Stimulated activated CD4-positive, alpha-beta T cell treated with anti-CD3 and anti-CD28 coated beads, Interleukin-12 subunit alpha, Interleukin-12 subunit beta, amount 100 ng/mL, for 4 hours (primary cell): ENCODE data around the gene SLC25A25.
"Not testable (repeated sequence)": the region's sequence is repeated elsewhere in the genome, so short reads cannot be mapped to it uniquely, and the experiment has no call there.

Experiments used
- DNase-seq: peaks from one replicate; pipeline ENCODE4 v3.0.0-alpha.2; 2020

SLC25A25 gene

DNA sequence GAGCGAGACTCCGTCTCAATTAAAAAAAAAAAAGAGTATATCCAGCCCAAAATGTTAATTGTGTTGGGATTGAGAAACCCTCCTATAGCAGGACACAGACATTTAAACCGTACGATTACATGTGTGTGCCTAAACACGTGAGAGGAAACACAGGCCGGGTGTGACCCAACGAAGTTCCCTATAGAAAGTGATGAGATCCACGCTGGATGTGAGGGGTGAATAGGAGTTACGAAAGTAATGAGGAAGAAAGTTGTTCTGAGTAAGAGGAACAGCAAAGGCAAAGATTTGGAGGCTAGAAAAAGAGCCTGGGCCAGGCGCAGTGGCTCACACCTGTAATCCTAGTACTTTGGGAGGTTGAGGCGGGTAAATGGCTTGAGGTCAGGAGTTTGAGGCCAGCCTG lies 14.5 kb upstream of the SLC25A25 start:
- DNase-seq = no peak

DNA sequence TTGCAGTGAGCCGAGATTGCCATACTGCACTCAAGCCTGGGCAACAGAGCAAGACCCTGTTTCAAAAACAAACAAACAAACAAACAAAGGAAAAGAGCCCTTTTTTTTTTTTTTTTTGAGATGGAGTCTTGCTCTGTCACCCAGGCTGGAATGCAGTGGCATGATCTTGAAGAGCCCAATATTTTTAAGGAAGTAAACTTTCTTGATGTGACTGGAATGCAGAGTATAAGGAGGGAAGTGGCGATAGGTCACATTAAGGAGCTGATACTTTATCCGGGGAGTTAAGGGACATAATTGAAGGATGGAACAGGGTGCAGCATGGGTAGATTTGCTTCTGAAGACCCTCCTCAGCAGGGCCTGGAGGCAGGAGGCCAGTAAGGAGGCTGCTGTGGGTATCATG lies 13.9 kb upstream of the SLC25A25 start:
- no peak for DNase-seq

DNA sequence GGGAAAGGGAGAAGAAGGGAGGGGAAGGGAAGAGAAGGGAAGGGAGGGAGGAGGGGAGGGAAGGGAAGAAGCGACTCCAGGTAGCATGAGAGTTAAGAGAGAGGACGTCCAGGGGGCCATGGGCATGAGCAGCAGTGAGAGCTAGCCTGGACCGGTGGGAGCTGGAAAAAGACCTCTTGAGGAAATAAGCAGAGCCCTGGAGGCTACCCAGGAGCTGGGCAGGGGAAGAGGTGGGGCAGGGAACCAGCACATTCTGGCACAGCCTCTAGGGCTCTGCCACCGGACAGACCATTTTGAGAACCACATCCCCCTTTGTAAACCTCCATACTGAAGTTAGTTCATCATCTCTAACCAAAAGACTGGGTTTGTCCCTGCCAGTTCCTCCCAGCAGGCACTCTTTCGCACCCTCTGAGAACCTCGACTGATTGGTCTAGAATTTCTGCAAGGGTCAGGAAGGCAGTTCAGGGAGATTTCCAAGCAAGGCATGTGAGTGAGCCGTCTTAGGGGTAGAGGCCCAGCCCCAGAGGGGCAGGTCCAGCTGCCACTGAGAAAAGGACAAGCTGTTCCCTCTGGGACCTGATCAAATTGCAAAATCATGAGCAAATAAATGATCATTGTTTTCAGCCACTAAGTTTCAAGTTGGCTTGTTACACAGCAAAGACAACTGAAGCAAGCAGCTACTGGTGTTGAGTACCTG lies 12.5 kb upstream of the SLC25A25 start:
- no peak for DNase-seq

DNA sequence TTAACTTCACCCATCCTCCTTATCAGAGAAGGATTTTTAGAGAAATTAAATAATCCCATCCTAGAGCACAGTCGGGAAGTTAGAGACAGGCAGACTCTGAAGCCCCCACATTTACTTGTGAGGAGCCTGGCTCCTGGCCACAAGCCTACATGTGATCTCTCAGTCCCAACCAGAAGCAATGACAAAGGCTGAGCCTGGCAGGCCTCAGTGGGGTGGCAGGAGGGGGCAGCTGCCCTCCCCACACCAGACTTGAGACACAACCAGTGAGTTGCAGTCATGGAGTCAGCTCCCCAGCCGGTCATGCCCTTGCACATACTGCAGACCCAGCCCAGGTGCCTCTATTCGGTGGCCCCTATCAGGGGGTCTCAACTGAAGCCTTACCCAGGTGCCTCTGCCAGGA lies 11.9 kb upstream of the SLC25A25 start:
- no peak for DNase-seq

DNA sequence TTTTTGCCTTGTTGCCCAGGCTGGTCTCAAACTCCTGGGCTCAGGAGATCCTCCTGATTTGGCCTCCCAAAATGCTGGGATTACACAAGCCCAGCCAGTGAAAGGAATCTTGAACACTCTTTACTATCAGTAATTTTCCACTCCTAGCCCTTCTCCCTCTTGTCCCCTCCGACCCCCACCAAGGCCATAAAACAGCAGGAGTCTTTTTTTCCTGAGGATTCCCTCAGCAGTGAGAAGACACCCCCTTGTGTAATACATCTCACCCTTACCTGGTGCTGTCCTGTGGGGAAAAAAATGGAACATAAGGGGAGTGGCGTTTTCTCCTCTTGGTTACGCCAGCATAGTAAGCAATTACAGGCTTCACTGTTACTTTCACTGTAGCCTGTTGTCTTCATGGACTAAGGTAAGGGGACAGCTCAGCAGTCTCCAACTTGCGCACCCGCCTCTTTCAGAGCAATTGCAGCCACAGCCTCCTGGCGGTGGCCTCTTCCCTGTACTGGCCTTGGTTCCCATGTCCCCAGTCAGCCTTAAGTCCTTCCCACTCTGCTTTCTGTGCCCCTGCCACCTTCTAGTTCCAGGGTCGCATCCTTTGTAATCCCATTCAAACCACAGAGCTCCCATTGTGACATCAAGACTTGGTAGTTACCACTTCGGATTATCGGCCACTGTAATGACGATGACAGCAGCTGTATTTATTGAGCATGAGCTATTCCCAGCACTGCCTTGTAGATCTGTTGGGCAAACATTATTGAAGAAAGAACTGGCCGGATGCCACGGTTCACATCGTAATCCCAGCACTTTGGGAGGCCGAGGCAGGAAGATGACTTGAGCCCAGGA lies 10.9 kb upstream of the SLC25A25 start:
- no peak for DNase-seq

DNA sequence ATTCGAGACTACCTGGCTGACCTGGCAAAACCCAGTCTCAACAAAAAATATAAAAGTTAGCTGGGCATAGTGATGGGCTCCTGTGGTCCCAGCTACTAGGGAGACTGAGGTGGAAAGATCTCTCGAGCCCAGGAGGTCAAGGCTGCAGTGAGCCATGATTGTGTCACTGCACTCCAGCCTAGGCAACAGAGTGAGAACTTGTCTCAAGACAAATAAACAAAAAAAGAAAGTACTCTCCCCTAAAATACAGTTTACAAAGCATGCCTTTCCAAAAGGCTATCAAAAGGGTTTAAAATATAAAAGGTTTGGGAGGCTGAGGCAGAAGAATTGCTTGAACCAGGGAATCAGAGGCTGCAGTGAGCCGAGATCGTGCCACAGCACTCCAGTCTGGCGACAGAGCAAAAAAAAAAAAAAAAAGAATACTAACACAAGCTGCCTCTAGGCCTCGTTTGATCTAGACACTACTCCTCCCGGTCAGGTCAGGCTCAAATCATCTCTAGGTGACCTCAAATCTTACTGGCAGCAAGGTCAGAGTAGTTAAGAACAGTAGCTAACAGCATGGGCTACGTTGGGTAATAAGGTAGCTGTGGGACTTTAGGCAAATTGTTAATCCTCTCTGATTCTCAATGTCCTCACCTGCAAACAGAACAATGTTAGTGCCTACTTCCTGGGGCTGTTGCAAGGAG lies 10.2 kb upstream of the SLC25A25 start:
- no peak for DNase-seq

DNA sequence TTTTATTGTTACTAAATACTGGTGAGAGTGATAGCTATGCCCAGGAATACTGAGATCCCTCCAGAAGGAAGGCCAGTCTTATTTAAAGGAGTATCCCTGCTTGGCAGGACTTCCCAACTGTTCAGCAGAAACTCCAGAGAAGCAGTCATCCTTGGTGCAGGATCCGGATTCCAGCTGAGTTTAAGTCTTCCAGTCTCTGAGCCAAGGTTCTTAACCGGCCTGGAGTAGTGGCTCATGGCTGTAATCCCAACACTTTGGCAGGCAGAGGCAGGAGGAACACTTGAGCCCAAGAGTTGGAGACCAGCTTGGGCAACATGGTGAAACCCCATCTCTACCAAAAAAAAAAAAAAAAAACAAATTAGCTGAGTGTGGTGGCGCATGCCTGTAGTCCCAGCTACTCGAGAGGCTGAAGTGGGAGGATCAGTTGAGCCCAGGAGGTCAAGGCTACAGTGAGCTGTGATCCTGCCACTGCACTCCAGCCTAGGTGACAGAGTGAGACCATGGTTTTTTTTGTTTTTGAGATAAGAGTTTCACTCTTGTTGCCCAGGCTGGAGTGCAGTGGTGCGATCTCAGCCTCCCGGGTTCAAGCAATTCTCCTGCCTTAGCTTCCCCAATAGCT lies 8.6 kb upstream of the SLC25A25 start:
- no peak for DNase-seq

DNA sequence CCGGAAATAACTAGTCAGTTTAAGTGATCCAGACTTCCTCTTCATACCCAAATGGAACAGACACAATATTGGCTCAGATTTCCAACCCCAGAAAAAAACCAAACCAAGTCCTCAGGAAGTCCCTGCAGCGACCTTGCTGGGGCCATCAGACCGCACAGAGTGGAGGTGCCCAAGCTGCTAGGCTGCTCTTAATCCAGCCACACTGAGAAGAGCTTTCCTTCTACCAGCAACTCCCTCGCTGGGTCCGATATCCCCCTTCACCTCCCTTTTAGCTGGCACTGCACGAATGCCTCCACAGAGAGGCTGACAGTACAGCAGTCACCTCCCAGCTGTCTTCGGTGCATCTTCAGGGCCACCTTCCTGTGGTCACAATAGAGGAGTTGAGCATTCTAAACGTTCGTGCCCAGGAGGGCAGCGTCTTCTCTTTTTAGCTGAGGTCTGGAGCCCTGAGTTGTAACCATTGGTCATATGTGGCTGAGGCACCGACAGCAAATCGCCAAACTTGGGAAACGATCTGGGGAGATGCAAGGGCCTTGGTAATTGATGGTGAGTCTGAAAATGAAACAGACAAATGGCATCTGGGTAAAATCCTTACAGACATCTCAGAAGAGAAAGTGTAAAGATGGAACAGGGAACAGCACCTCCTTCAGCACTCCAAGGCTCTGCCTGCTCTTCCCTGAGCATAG lies 6.6 kb upstream of the SLC25A25 start:
- DNase-seq = no peak

DNA sequence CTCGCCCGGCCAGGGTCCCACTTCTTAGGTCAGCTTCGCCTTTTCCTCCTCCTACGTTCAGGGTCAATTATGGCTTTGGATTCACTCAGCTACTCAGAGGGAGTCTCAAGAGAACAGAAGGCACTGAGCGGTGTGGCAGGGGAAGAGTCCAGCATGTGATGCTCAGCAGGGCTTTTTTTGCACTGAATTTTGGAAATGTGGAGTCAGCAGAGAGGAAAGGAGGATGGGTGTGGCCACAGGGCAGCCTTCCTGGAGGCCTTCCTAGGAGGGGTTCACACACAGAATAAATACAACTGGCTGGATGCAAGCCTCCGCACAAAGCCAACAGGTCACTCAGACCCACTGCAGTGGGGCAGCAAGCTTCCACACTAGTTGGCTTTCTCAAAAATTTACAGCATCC lies 5.8 kb upstream of the SLC25A25 start:
- no peak for DNase-seq

DNA sequence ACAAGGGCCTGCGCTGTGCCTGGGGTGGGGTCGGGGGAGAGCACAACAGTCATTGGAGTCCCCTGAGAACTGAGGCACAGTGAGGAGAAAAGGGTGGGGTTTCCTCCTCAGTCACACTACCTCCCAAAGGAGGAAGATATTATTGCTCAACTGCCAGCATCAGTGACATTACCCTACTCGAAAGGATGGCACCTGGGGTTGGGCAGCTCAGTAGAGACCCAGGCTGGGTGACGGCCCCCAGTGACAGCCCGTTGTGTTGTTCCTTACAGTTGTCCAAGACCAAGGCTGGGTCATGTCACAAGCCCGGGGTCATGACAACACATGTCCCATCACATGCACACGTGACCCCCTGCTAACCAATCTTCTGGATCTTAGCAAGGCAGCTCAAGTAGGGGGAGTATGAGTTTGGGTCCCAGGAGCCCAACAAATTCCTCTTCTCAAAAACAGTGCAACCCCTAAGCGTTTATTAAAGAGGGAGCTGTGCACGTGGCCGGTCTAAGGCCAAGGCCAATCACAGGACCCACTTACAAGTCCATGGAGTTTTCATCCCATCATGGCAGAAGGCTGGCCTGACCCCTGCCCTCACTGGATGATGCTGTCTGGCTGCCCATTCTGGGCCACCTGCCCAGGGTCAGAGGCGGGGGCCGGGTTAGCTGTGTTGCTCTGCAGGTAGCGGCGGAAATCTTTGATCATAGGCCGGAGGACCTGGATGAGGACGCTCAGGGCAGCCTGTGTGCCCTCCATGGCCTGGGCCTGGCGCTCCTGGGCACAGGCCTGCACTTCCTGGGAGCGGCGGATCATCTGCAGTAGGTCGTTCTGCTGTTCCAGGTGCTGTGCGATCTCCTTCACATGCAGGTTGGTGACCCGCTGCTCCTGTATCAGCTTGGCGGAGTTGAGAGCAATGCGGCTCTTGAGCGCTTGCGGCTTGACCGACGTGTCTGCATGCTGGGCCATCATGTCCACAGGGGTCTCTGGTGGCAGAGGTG lies 4.9 kb upstream of the SLC25A25 start:
- no peak for DNase-seq

DNA sequence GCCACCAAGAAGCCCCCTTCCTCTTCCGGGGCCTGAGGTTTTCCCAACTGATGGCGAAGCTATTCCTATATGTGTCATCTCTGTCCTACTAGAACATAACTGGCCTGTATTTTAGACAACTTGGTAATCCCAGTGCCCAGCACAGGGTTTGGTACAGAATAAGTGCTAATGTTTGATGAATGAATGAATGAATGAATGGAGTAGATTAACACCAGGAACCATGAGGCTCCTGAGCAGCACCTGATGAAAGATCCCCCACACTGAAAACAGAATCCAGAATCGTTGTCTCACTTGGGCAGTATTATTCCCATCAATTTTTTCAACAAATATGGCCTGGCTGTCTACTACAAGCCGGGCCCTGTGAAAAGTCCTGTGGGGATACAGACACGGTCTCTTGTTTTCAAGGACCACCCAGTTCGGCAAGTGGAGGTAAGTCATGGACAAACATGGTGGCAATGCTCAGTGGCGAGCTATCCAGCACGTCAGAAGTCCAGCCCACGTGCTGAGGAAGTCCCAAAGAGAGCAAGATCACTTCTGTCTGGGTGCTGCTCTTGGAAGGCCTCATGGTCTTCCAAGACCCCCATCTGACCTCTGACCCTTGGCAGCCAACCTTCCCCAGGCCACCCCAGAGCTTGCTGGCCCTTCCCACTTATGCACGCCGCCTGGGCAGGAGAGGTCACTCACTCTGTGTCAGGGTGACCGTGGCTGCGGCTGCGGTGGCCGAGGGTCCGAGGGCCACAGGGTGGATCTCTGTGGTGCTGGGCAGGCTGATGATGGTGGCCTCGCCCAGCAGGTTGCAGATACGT lies 1.9 kb upstream of the SLC25A25 start:
- no peak for DNase-seq

DNA sequence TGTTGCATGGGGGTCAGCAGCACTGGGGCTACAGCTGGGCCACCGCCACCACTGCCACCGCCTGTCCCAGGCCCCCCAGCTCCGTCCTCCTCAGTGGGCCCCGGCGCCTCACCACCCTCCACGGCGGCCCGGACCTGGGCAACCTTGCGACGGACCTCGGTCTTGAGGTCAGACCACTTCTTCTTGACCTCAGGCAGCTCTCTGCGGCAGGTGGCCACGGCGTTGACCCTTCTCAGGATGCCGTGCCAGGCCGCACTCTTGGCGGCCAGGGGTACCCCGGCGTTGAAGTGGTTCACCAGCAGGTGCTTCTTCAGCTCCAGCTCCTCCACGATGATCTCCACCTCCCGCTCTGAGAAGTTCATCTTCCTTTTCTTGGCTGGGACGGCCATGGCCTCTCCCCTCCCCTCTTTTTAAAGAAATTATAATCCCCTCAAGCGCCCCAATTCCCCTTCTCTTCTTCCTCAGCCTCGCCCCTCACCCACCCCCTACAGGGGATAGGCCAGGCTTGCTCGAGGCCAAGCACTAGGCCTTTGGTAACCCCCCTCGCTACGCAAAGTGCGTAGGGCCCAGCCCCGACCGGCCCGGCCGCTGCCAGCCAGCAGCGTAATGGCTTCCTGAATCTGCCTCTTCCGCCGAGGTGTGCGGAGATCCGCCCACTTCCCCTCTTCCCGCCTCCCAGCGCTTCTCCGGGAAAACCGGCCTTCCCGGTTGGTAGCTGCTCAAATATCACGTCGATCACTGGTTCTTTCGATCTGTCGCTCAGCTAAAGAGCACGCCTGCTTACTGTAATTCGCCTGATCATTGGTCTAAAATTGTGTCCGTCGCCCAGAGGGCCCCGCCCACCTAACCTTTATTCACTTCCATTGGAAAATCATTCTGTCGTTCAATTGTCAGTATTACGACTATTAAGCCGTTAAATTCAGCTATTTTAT lies 1.1 kb upstream of the SLC25A25 start, which contains the start of gene NAIF1:
TSS of gene NAIF1 (minus strand) at position 608 of the 932 bp plus-strand sequence. CDS start at position 389, 219 bp downstream.
- peak; percentile 92 for DNase-seq

DNA sequence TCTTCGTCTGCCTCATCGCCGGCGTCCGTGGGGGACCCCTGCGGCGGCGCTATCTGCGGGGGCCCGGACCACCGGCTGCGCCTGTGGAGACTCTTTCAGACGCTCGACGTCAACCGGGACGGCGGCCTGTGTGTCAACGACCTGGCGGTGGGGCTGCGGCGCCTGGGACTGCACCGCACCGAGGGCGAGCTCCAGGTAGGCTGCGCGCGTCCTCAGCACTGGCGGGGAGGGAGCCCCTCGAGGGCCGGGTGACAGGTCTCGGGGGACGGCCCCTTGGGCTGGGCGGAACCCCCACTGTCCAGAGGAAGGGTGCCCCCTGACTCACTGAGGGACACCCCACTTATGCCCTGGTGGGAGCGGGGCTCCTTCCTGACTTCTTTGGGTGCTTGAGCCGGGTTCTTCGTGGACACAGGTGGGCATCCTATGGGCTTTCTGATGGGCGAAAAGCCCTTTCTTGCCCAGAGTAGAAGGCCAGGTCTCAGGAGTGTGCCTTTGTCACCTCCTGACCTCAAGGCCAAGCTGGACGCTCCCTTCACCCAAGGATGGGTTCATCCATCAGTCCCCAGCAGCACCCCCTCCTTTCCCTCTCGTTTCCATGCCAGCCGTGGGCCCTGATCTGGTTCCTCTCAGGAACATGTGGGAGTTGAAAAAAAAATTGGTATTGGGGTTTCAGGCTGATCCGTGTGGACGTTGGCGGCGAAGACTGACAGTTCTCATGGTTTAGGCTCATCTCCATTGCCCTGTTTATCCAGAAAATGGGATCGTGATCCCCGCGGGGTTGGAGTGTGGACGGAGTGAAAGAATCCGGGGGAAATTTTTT lies 564 bp downstream of the SLC25A25 start:
- DNase-seq = peak; percentile 33

DNA sequence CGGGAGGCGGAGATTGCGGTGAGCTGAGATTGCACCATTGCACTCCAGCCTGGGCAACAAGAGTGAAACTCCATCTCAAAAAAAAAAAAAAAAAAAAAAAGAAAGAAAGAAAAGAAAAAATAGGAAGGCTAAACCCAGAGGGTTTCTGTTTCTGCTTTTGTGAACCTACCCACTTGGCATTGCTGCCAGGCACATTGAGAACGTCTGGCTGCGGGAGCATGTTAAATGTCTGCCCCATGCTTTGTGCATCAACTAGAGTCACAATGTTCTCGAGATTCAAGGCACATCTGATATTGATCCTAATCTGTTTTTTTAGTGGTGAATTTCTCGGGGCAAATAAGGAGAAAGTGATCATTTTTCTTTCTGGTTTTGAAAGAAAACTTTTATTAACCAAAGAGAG lies 2.8 kb downstream of the SLC25A25 start:
- no peak for DNase-seq

DNA sequence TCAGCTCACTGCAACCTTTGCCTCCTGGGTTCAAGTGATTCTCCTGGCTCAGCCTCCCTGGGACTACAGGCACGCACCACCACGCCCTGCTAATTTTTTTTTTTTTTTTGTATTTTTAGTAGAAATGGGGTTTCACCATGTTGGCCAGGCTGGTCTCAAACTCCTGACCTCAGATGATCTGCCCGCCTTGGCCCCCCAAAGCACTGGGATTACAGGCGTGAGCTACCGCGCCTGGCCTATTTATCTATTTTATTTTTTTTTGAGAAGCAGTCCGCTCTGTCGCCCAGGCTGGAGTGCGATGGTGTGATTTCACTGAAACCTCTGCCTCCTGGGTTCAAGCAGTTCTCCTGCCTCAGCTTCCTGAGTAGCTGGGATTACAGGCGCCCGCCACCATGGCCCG lies 3.4 kb downstream of the SLC25A25 start:
- DNase-seq = not testable (repeated sequence)

DNA sequence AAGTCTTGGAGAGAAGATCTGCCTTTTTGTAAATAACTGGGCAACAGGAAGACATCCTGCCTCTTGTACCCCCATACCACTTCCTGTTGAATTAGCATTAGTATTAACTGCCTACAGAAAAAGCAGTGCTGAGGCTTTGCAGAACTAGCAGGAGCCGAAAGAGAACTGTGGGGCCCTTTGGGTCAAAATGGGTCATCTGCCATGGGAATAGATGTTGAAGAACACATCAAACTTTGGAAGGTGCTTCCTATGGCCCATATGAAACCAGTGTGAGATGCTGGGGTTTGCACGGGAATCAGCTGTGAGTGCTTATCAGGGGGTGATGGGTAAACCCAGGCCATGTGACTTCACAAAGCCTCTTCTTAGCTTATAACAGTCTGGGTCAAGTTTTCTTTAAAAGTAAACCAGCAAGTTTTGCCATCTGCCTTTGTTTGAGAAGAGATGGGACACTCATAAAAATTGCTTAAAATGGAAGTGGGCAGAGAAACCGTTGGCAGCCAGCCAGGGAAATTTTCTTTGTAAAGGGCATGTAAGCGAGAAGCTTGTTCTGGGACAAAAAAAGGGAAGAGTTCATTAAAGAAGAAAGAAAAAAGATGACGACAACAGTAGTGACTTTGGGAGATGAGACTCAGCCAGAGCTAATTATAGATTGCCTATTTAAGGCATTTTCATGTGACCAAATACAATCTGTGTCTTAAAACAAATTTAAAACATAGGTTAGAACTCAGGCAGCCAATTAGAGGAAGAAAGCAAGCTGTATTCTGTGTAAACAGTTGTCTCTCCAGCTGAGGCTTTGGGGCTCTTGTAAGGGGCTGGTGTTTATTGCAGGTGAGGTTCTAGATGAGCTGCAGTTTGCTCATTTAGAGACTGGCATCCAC lies 4.4 kb downstream of the SLC25A25 start:
- peak; percentile 52 for DNase-seq

DNA sequence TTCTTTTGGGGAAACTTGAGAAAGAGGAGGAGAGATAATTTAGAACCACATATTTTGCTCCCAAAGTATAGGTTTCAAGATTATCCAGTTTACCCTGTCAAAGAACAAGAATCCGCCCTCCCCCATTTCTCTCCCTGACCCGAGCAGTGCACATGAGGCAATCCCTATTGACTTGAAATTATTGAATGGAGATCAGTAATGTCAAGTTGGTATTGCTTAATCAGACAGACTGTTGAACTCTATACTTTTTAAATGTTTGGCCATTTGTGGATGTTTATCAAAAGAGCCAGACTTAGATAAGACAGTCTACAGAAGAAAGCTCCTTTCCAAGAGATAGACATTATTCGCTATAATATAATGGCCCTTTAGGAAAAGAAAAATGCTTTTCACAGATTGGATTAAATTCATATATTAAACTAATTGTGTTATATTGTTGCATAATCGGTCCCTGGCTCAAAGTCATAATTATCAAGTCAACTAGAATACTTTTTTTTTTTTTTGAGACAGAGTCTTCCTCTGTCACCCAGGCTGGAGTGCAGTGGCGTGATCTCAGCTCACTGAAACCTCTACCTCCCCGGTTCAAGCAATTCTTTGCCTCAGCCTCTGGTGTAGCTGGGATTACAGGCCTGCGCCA lies 5.3 kb downstream of the SLC25A25 start:
- DNase-seq = no peak
